H1 (cell line): Measurements from ENCODE around the gene MAB21L3. TPM values are rescaled to one million over a fixed set of nuclear protein-coding genes. Genes with fewer than 3 reads are reported as not detected.
A peak's percentile ranks its signal among the peaks of the same experiment; 100 is the strongest.

Source experiments
- CTCF ChIA-PET: fragments of 300-600 bp; sonication (Branson Sonifier 250); formaldehyde crosslinking; loops from one replicate; lab custom pipeline; 2021; ENCODE audit not compliant: partially characterized antibody; lab: Charles Lee
- POLR2A ChIA-PET: fragments of 300-600 bp; sonication (Branson Sonifier 250); formaldehyde crosslinking; loops from one replicate; lab custom pipeline; 2021; ENCODE audit warnings: inconsistent platforms; ENCODE audit not compliant: partially characterized antibody; lab: Charles Lee
- DNase-seq, 2 experiments: peaks; one replicate each; pipeline versions ENCODE4 v3.0.0 to v3.0.0-alpha.2; 2010 to 2022; ENCODE audit warnings: low spot score in 2 of 2, low read depth in 1 of 2, mixed read lengths in 1 of 2
- FAIRE-seq: peaks from 2 replicates; lab custom pipeline; 2011; peaks lifted over from hg19 to GRCh38; lab: Jason Lieb, UNC
- H2AFZ ChIP-seq: 2 replicates; pipeline ENCODE4 v1.8.1; 2012; ENCODE audit warnings: low read length, inconsistent platforms
- H2AK5ac ChIP-seq: 2 replicates; pipeline ENCODE4 v1.6.1; 2013; ENCODE audit warnings: low read depth, low read length
- H2BK120ac ChIP-seq: replicated peaks from 2 replicates; pipeline ENCODE3; 2013; ENCODE audit warnings: low read depth, low read length, inconsistent platforms
- H2BK12ac ChIP-seq: 2 replicates; pipeline ENCODE4 v1.6.1; 2013; ENCODE audit warnings: low read depth, low read length
- H2BK15ac ChIP-seq: 2 replicates; pipeline ENCODE4 v1.6.1; 2013; ENCODE audit warnings: low read length
- H2BK20ac ChIP-seq: 2 replicates; pipeline ENCODE4 v1.6.1; 2013; ENCODE audit warnings: low read length
- H2BK5ac ChIP-seq: 2 replicates; pipeline ENCODE4 v1.6.1; 2013; ENCODE audit warnings: low read depth, low read length
- H3K14ac ChIP-seq: 2 replicates; pipeline ENCODE4 v1.6.1; 2013; ENCODE audit warnings: inconsistent platforms; ENCODE audit not compliant: insufficient read length
- H3K18ac ChIP-seq: 2 replicates; pipeline ENCODE4 v1.6.1; 2013; ENCODE audit warnings: low read length; ENCODE audit errors: extremely low read depth
- H3K23ac ChIP-seq: 2 replicates; pipeline ENCODE4 v1.6.1; 2013; ENCODE audit warnings: inconsistent platforms; ENCODE audit not compliant: insufficient read length
- H3K23me2 ChIP-seq: 2 replicates; pipeline ENCODE4 v1.6.1; 2013; ENCODE audit warnings: low read depth, low read length
- H3K27ac ChIP-seq: 2 replicates; pipeline ENCODE4 v1.6.1; 2011; ENCODE audit warnings: low read depth, low read length, inconsistent platforms
- H3K27me3 ChIP-seq, 4 experiments: replicated peaks in 1 of 4; 1 replicate in 1 of 4; 2 replicates in 3 of 4; pipeline versions ENCODE4 v1.6.1 to v1.8.1; 2011 to 2013; ENCODE audit warnings: low read length in 3 of 4, mild to moderate bottlenecking in 3 of 4, inconsistent platforms in 2 of 4, mixed read lengths in 2 of 4, moderate library complexity in 1 of 4; ENCODE audit not compliant: control insufficient read depth in 3 of 4, insufficient read depth in 3 of 4; ENCODE audit errors: extremely low read depth in 1 of 4
- H3K36me3 ChIP-seq, 4 experiments: 2 replicates each; pipeline versions ENCODE4 v1.6.1 to v1.8.1; 2011 to 2013; ENCODE audit warnings: mild to moderate bottlenecking in 4 of 4, low read length in 3 of 4, moderate library complexity in 2 of 4, control low read depth in 1 of 4, inconsistent platforms in 1 of 4; ENCODE audit not compliant: insufficient read depth in 4 of 4, control insufficient read depth in 2 of 4
- H3K4ac ChIP-seq: replicated peaks from 2 replicates; pipeline ENCODE3; 2013; ENCODE audit warnings: low read length, low read depth, mixed read lengths, inconsistent platforms; ENCODE audit not compliant: insufficient read length
- H3K4me1 ChIP-seq, 4 experiments: replicated peaks in 1 of 4; 1 replicate in 1 of 4; 2 replicates in 3 of 4; pipeline versions ENCODE4 v1.6.1 to v1.8.1; 2011 to 2013; ENCODE audit warnings: low read length in 3 of 4, inconsistent platforms in 2 of 4, mixed read lengths in 1 of 4; ENCODE audit not compliant: insufficient read depth in 4 of 4, control insufficient read depth in 3 of 4
- H3K4me2 ChIP-seq, 2 experiments: 2 replicates each; pipeline versions ENCODE4 v1.6.1 to v1.8.1; 2011 to 2013; ENCODE audit warnings: low read depth in 2 of 2, low read length in 2 of 2, control low read depth in 1 of 2, inconsistent platforms in 1 of 2, mild to moderate bottlenecking in 1 of 2; ENCODE audit not compliant: insufficient read depth in 1 of 2
- H3K4me3 ChIP-seq, 4 experiments: fragments of 200-600, 300-600 bp in 1 of 4; sonication (generic), shearing (Covaris generic), sonication (Bioruptor Twin) in 1 of 4; 2 replicates each; pipeline versions ENCODE4 v1.5.1 to v1.8.1; 2011 to 2016; ENCODE audit warnings: low read length in 4 of 4, low read depth in 3 of 4, control low read depth in 2 of 4, inconsistent platforms in 2 of 4, mild to moderate bottlenecking in 2 of 4, mixed read lengths in 1 of 4, moderate library complexity in 1 of 4; ENCODE audit not compliant: insufficient read depth in 2 of 4; ENCODE audit errors: extremely low read depth in 1 of 4
- H3K56ac ChIP-seq: replicated peaks from 2 replicates; pipeline ENCODE3; 2013; ENCODE audit warnings: low read depth, mild to moderate bottlenecking, mixed read lengths, low read length, inconsistent platforms; ENCODE audit not compliant: insufficient read length
- H3K79me1 ChIP-seq: 2 replicates; pipeline ENCODE4 v1.6.1; 2013; ENCODE audit warnings: low read depth, low read length, control low read depth
- H3K79me2 ChIP-seq, 2 experiments: 2 replicates each; pipeline versions ENCODE4 v1.6.1 to v1.8.1; 2012 to 2013; ENCODE audit warnings: low read length in 2 of 2, mild to moderate bottlenecking in 2 of 2, inconsistent platforms in 1 of 2; ENCODE audit not compliant: insufficient read depth in 2 of 2, control insufficient read depth in 1 of 2
- H3K9ac ChIP-seq, 4 experiments: replicated peaks in 1 of 4; 1 replicate in 1 of 4; 2 replicates in 3 of 4; pipeline versions ENCODE4 v1.6.1 to v1.8.1; 2011 to 2013; ENCODE audit warnings: low read depth in 3 of 4, low read length in 3 of 4, control low read depth in 2 of 4, mild to moderate bottlenecking in 2 of 4, moderate library complexity in 2 of 4, inconsistent platforms in 1 of 4; ENCODE audit errors: extremely low read depth in 1 of 4
- H3K9me3 ChIP-seq, 2 experiments: 2 replicates each; pipeline versions ENCODE4 v1.6.1 to v1.8.1; 2012 to 2013; ENCODE audit warnings: mild to moderate bottlenecking in 2 of 2, moderate library complexity in 2 of 2, control low read depth in 1 of 2, inconsistent platforms in 1 of 2, low read depth in 1 of 2, low read length in 1 of 2, mixed read lengths in 1 of 2; ENCODE audit not compliant: insufficient read depth in 2 of 2
- H4K20me1 ChIP-seq, 2 experiments: replicated peaks in 1 of 2; 2 replicates each; pipeline versions ENCODE3 to v1.8.1; 2011 to 2013; ENCODE audit warnings: inconsistent platforms in 2 of 2, low read length in 2 of 2, mild to moderate bottlenecking in 1 of 2; ENCODE audit not compliant: insufficient read depth in 2 of 2, control insufficient read depth in 1 of 2
- H4K5ac ChIP-seq: 2 replicates; pipeline ENCODE4 v1.6.1; 2013; ENCODE audit warnings: low read length, low read depth, mixed read lengths, inconsistent platforms; ENCODE audit not compliant: insufficient read length
- H4K8ac ChIP-seq: 2 replicates; pipeline ENCODE4 v1.8.0; 2013; ENCODE audit warnings: mild to moderate bottlenecking, moderate library complexity, low read length, inconsistent platforms; ENCODE audit not compliant: insufficient read depth; ENCODE audit errors: extremely low read depth
- H4K91ac ChIP-seq: replicated peaks from 2 replicates; pipeline ENCODE3; 2013; ENCODE audit warnings: low read length, mixed read lengths, inconsistent platforms; ENCODE audit not compliant: insufficient read length
- CTCF ChIP-seq, 3 experiments: IDR thresholded peaks; 1 replicate in 2 of 3; 2 replicates in 1 of 3; pipeline versions ENCODE4 v1.5.1 to v1.6.1; 2011; ENCODE audit warnings: low read length in 3 of 3, mild to moderate bottlenecking in 3 of 3, inconsistent platforms in 2 of 3, low read depth in 1 of 3, moderate library complexity in 1 of 3; ENCODE audit not compliant: insufficient read depth in 1 of 3; ENCODE audit errors: control extremely low read depth in 1 of 3
- EZH2 ChIP-seq: fragments of 200-600 bp; sonication (generic); IDR thresholded peaks from 2 replicates; pipeline ENCODE4 v1.7.1; 2012; ENCODE audit warnings: low read depth, mild to moderate bottlenecking, moderate library complexity, low read length, inconsistent platforms; ENCODE audit not compliant: severe bottlenecking
- RAD21 ChIP-seq, 2 experiments: IDR thresholded peaks in 1 of 2; conservative IDR thresholded peaks in 1 of 2; 2 replicates each; pipeline ENCODE4 v1.6.1; 2011; ENCODE audit warnings: low read depth in 2 of 2, low read length in 2 of 2, improper control_type of control experiment in 1 of 2, inconsistent platforms in 1 of 2, mild to moderate bottlenecking in 1 of 2, moderate library complexity in 1 of 2
- TAF7 ChIP-seq: optimal IDR thresholded peaks from 2 replicates; pipeline ENCODE3; 2011; ENCODE audit warnings: low read depth, mild to moderate bottlenecking, inconsistent platforms, low read length, moderate library complexity, borderline replicate concordance
- WGBS, 2 experiments: shearing (Covaris generic) in 1 of 2; methylation state at CpG; one replicate each; pipeline versions ENCODE4 v1.1.6 to v1.1.7; 2013 to 2015; ENCODE audit warnings: low lambda C conversion rate in 2 of 2, mixed read lengths in 2 of 2, inconsistent platforms in 1 of 2, low coverage in 1 of 2, missing lambda C conversion rate in 1 of 2; ENCODE audit not compliant: insufficient replicate concordance in 2 of 2, insufficient coverage in 1 of 2, insufficient read length in 1 of 2; ENCODE audit errors: extremely low coverage in 1 of 2, missing lambda C conversion rate in 1 of 2; 5-methylcytosine and 5-hydroxymethylcytosine counted together
- polyA plus RNA-seq, 7 experiments: library from polyadenylated mRNA; depleted of rRNA in 3 of 7; stranded (reverse) in 5 of 7; unstranded in 2 of 7; fragments of >200 nt in 5 of 7; fragments of 200-250 nt in 2 of 7; gene quantifications; 1 replicate in 5 of 7; 2 replicates in 1 of 7; 4 replicates in 1 of 7; pipeline versions ENCODE4 v1.2.1 to v1.2.3, GENCODE V29; 2011 to 2013; ENCODE audit warnings: missing spikeins in 2 of 7, mixed read lengths in 2 of 7
- total RNA-seq: library from RNA; stranded (reverse); fragmentation: NEBNext Ultra II Directional; extraction: Animal tissue kit (Norgen Biotek cat#: 25700); gene quantifications from 2 replicates; pipeline ENCODE4 v1.2.1, GENCODE V29; 2021

The MAB21L3 gene
- total and polyA plus RNA-seq, 2 of the 8 experiments (the other 6 are each of a cell fraction or from before 2014, with no cell fraction given), result not detected

- no peaks in the 10 kb centered on the region for H3K36me3 ChIP-seq
- 84% methylated on average over 8 of the region's 8 CpGs; no CpG with 5 or more reads in 1 of the 2 experiments for WGBS, 2 experiments
- no peak overlapping the region for H2AK5ac ChIP-seq
- H4K5ac ChIP-seq, result no peak overlapping the region
- no peak overlapping the region for H3K56ac ChIP-seq
- H3K9me3 ChIP-seq, result no peaks in the 10 kb centered on the region
- TF ChIP-seq RAD21 (IDR thresholded peaks at IDR 0.05 in 1 of 2, conservative IDR thresholded peaks at IDR 0.05 in 1 of 2; ENCODE audit: low read depth in 2 of 2, low read length in 2 of 2) (peak; percentile 3 to 20; a peak in 2 of 4 replicates), CTCF (IDR thresholded peaks at IDR 0.05; ENCODE audit: control extremely low read depth in 1 of 3, insufficient read depth in 1 of 3, low read depth in 1 of 3, low read length in 3 of 3) (peak in 2 of 3 experiments; percentile 12 to 48; a peak in 2 of 4 replicates), TAF7 (no peak), EZH2 (no peak)
- TF ChIP-seq, all 59 proteins: peak for 2
- Histone ChIP-seq H3K27ac (no peak overlapping the region), H3K23ac (no peak overlapping the region), H2BK12ac (no peak overlapping the region), H3K4ac (no peak overlapping the region), H3K4me1 (no peaks in the 10 kb centered on the region), H2BK5ac (no peak overlapping the region), H3K79me2 (no peaks in the 10 kb centered on the region), H3K4me3 (no peak overlapping the region), H3K14ac (no peak overlapping the region), H2AFZ (no peak overlapping the region), H2BK120ac (no peak overlapping the region), H3K79me1 (no peaks in the 10 kb centered on the region), H4K91ac (no peak overlapping the region), H4K8ac (no peak overlapping the region), H3K4me2 (no peak overlapping the region), H3K9ac (no peak overlapping the region), H3K27me3 (no peaks in the 10 kb centered on the region; a peak in 1 of 7 replicates), H2BK15ac (no peak overlapping the region; the same call in 1 of the 2 replicates), H3K23me2 (no peaks in the 10 kb centered on the region), H3K18ac (no peak overlapping the region), H2BK20ac (no peak overlapping the region), H4K20me1 (no peaks in the 10 kb centered on the region)
- POLR2A ChIA-PET, result no interaction called here
- CTCF ChIA-PET, result interaction anchor here (0.8 to 1.3 kb wide), 6 partner anchors 11 to 926 kb away, joined by 3 read pairs; partner anchors contain the start of gene TTF2
- FAIRE-seq, result no peak
- no peak for DNase-seq
These were observed 22.7 kb downstream of the MAB21L3 start for GRCh38 chr1:116133696-116134475.
